Breast epithelium (tissue), 3 donors: ENCODE measurements around the gene CRYBB3.

Experiments used
- CTCF ChIP-seq, 3 donors: fragments of 450-650 bp; IDR thresholded peaks; one replicate each; pipeline ENCODE4 v1.5.1; 2016 to 2017; ENCODE audit warnings: antibody characterized with exemption in 3 of 3, mild to moderate bottlenecking in 3 of 3, moderate library complexity in 3 of 3
- POLR2A ChIP-seq: fragments of 450-650 bp; IDR thresholded peaks from one replicate; pipeline ENCODE4 v1.6.1; 2016; ENCODE audit warnings: antibody characterized with exemption, mild to moderate bottlenecking, moderate library complexity

- TF ChIP-seq POLR2A (no peak), CTCF (IDR thresholded peaks at IDR 0.05) (no peak)
These were observed 33.2 kb upstream of the CRYBB3 start for GRCh38 chr22:25166266-25167040.
